Tibial nerve (tissue), 3 donors: ENCODE data around the gene PARD3B.

Source experiments
- EP300 ChIP-seq, 2 donors: sonication (generic); formaldehyde crosslinking; IDR thresholded peaks; one replicate each; pipeline ENCODE4 v1.6.1; 2017; ENCODE audit warnings: antibody characterized with exemption in 2 of 2, mild to moderate bottlenecking in 1 of 2
- POLR2A ChIP-seq, 2 donors: fragments of 450-650 bp; IDR thresholded peaks; one replicate each; pipeline ENCODE4 v1.6.1; 2017; ENCODE audit warnings: antibody characterized with exemption in 2 of 2, mild to moderate bottlenecking in 2 of 2, moderate library complexity in 2 of 2

DNA sequence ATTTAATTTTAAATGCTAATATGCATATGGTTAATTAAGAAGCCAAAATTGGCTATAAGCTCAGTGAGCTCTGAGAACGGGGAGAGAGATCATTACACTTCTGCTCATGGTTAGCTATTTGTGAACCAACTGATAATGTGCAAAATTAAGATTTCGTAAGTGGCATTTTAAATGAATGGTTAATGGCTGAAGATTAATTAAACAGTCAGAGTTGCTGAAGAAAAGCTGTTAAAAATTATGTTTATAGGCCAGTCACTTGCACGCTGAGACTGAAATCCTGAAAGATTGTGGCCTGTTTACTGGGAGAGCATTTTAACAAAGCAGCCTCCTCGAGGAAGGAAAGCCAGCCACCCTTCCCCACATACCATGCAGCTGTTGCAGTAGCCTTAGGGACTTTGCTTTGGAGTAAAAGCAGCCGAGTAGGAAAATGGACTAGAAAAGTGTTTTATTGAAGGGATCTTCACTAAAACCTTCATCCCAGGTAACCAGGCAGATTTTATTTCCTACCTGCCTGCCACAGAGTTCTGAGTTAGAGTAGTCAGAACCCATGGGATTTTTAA is 918.3 kb downstream of the PARD3B start:
- TF ChIP-seq POLR2A (IDR thresholded peaks at IDR 0.05) (no peak), EP300 (IDR thresholded peaks at IDR 0.05) (no peak)
